Gastrocnemius medialis (tissue), 4 donors: ENCODE measurements around the gene SLC4A3. TPM values are rescaled to one million over a fixed set of nuclear protein-coding genes. Genes with fewer than 3 reads are reported as not detected.

ENCODE experiments used
- ATAC-seq, 2 donors: fragments of 150-250 bp; one replicate each; pipeline ENCODE4 v1.9.1; 2016
- DNase-seq, 2 donors: peaks; one replicate each; pipeline ENCODE4 v3.0.0-alpha.2; 2019
- H3K27ac ChIP-seq, 4 donors: fragments of 200-600 bp; sonication (generic); 1 replicate in 1 of 4; 2 replicates in 3 of 4; pipeline ENCODE4 v1.5.1; 2016 to 2018; ENCODE audit warnings: mild to moderate bottlenecking in 2 of 4, moderate library complexity in 1 of 4
- H3K27me3 ChIP-seq, 3 donors: fragments of 200-600 bp; sonication (generic) in 2 of 3; 1 replicate in 1 of 3; 2 replicates in 2 of 3; pipeline versions ENCODE4 v1.5.1 to v1.6.0; 2016 to 2019; ENCODE audit warnings: mild to moderate bottlenecking in 1 of 3, moderate library complexity in 1 of 3
- H3K36me3 ChIP-seq, 2 donors: fragments of 200-600 bp; sonication (generic) in 1 of 2; one replicate each; pipeline ENCODE4 v1.5.1; 2017 to 2018
- H3K4me1 ChIP-seq, 2 donors: fragments of 200-600 bp; sonication (generic) in 1 of 2; one replicate each; pipeline ENCODE4 v1.5.1; 2016 to 2017; ENCODE audit warnings: mild to moderate bottlenecking in 2 of 2
- H3K4me3 ChIP-seq, 4 donors: fragments of 200-600 bp; sonication (generic) in 3 of 4; 1 replicate in 1 of 4; 2 replicates in 3 of 4; pipeline ENCODE4 v1.5.1; 2016 to 2019; ENCODE audit warnings: mild to moderate bottlenecking in 2 of 4
- H3K9me3 ChIP-seq, 3 donors: fragments of 200-600 bp; sonication (generic) in 2 of 3; 1 replicate in 1 of 3; 2 replicates in 2 of 3; pipeline ENCODE4 v1.5.1; 2016 to 2019
- CTCF ChIP-seq, 5 experiments: fragments of 450-650 bp in 3 of 5; fragments of 200-600 bp in 2 of 5; sonication (generic) in 2 of 5; IDR thresholded peaks in 4 of 5; conservative IDR thresholded peaks in 1 of 5; 1 replicate in 4 of 5; 2 replicates in 1 of 5; pipeline ENCODE4 v1.5.1; 2016 to 2019; ENCODE audit warnings: antibody characterized with exemption in 5 of 5, mild to moderate bottlenecking in 3 of 5, moderate library complexity in 3 of 5
- POLR2A ChIP-seq, 2 donors: fragments of 450-650 bp; IDR thresholded peaks; one replicate each; pipeline ENCODE4 v1.6.1; 2017; ENCODE audit warnings: antibody characterized with exemption in 2 of 2, mild to moderate bottlenecking in 2 of 2, moderate library complexity in 2 of 2
- in situ Hi-C, 4 donors: fragments of 200-750 bp; cut with MboI; loops; one replicate each; pipeline versions ENCODE4 v1.15.0 to v1.8.0; 2017; ENCODE audit warnings: low sequenced_read_pairs in 4 of 4
- intact Hi-C: fragments of 100-400 bp; cut with DNase I; formaldehyde crosslinking; loops from one replicate; pipeline ENCODE4 v1.15.1; 2023; ENCODE audit warnings: low total_unique reads
- total RNA-seq, 4 donors: library from RNA; depleted of rRNA; stranded (reverse); fragments of >200 nt; gene quantifications; one replicate each; pipeline versions ENCODE4 v1.1.0 to v1.2.3, GENCODE V29; 2016

The SLC4A3 gene
- under 1 TPM in 3 of 4 donors, not detected in 1; 0.25 to 0.35 (median 0.29) TPM for total RNA-seq

GRCh38 chr2:219627103-219628100 is at the start of gene SLC4A3:
Gene SLC4A3 (plus strand): TSS chr2:219627630. CDS start chr2:219627993, 363 bp downstream.
- peak; percentile 54 to 56 for ATAC-seq

GRCh38 chr2:219578811-219579613 is 48.4 kb upstream of the SLC4A3 start:
- peak; percentile 78 to 89 for ATAC-seq
- Histone ChIP-seq H3K4me3 (no peak overlapping the region), H3K9me3 (no peaks in the 10 kb centered on the region), H3K27me3 (no peaks in the 10 kb centered on the region), H3K27ac (peak overlapping the region in 3 of 4 donors; percentile 0 to 58 (median 24)), H3K36me3 (no peaks in the 10 kb centered on the region), H3K4me1 (no peaks in the 10 kb centered on the region)
- TF ChIP-seq CTCF (IDR thresholded peaks at IDR 0.05 in 4 of 5, conservative IDR thresholded peaks at IDR 0.05 in 1 of 5): no peak
- no peak for TF ChIP-seq POLR2A (IDR thresholded peaks at IDR 0.05)
- in situ Hi-C loops: no loop called here
- DNase-seq: no peak
- intact Hi-C loops: no loop called here

More at GRCh38 chr2:219627103-219628100, at the start of gene SLC4A3:
- no peaks in the 10 kb centered on the region for H3K36me3 ChIP-seq
- H3K9me3 ChIP-seq: no peaks in the 10 kb centered on the region
- peak within 1 kb of the TSS; percentile 40 to 55 (median 49) for H3K4me3 ChIP-seq
- TF ChIP-seq POLR2A (IDR thresholded peaks at IDR 0.05): no peak
- no peak for TF ChIP-seq CTCF (IDR thresholded peaks at IDR 0.05 in 4 of 5, conservative IDR thresholded peaks at IDR 0.05 in 1 of 5)
- H3K27me3 ChIP-seq: no peaks in the 10 kb centered on the region
- H3K27ac ChIP-seq: no peak within 1 kb of the TSS
- no peak for DNase-seq
- H3K4me1 ChIP-seq: peaks cover 3 to 4% of the 10 kb centered on the region in 2 donors
- intact Hi-C loops (no loop called here), in situ Hi-C loops (no loop called here)

- Histone ChIP-seq H3K4me1 (no peaks in the 10 kb centered on the region), H3K9me3 (no peaks in the 10 kb centered on the region), H3K27me3 (no peaks in the 10 kb centered on the region), H3K27ac (no peak overlapping the region), H3K4me3 (no peak overlapping the region), H3K36me3 (no peaks in the 10 kb centered on the region)
- intact Hi-C loops: no loop called here
- TF ChIP-seq CTCF (IDR thresholded peaks at IDR 0.05 in 4 of 5, conservative IDR thresholded peaks at IDR 0.05 in 1 of 5): no peak
- no peak for TF ChIP-seq POLR2A (IDR thresholded peaks at IDR 0.05)
- DNase-seq (no peak), ATAC-seq (no peak)
- in situ Hi-C loops: no loop called here
Measured at GRCh38 chr2:219581346-219581745, 46.1 kb upstream of the SLC4A3 start.

- Histone ChIP-seq H3K27ac (no peak overlapping the region), H3K27me3 (no peaks in the 10 kb centered on the region), H3K9me3 (no peaks in the 10 kb centered on the region), H3K4me3 (no peak overlapping the region), H3K36me3 (no peaks in the 10 kb centered on the region), H3K4me1 (no peaks in the 10 kb centered on the region)
- TF ChIP-seq CTCF (IDR thresholded peaks at IDR 0.05 in 4 of 5, conservative IDR thresholded peaks at IDR 0.05 in 1 of 5) (no peak), POLR2A (IDR thresholded peaks at IDR 0.05) (no peak)
- ATAC-seq (no peak), DNase-seq (no peak)
- in situ Hi-C loops: no loop called here
- intact Hi-C loops: no loop called here
Measured at GRCh38 chr2:219591091-219591490, 36.3 kb upstream of the SLC4A3 start.
